ENCODE results near the gene CTXN1. TPM values are rescaled to one million over a fixed set of nuclear protein-coding genes. Genes with fewer than 3 reads are reported as not detected.

Gene CTXN1
- total and polyA plus RNA-seq, 2 experiments from 2014 or later = 5.2 to 14.5 TPM

GRCh38 chr19:7874897-7875273 lies 51.0 kb downstream of the CTXN1 start:
- Histone ChIP-seq H3K9me2 (replicated peaks; ENCODE audit: insufficient read depth) (no peaks in the 10 kb centered on the region), H3K79me2 (no peaks in the 10 kb centered on the region), H4K20me1 (ENCODE audit: insufficient read depth, poor library complexity, severe bottlenecking) (no peaks in the 10 kb centered on the region), H3K4me1 (ENCODE audit: insufficient read depth) (peaks cover 4% of the 10 kb centered on the region), H3K9me3 (ENCODE audit: low read depth) (no peaks in the 10 kb centered on the region), H3K27ac (no peak overlapping the region), H2AFZ (peak overlapping the region; percentile 13), H3K27me3 (peaks cover 17% of the 10 kb centered on the region), H3K4me2 (peak overlapping the region; percentile 91), H3K4me3 (no peak overlapping the region), H3K36me3 (replicated peaks; ENCODE audit: insufficient read depth, low read depth) (no peaks in the 10 kb centered on the region)
- 56% methylated on average over 11 of the region's 12 CpGs for WGBS (ENCODE audit: low lambda C conversion rate, missing lambda C conversion rate)
- no peak for TF ChIP-seq EZH2phosphoT487 (IDR thresholded peaks at IDR 0.05; ENCODE audit: low read depth, severe bottlenecking, unreplicated experiment)
- TF ChIP-seq CTCF (IDR thresholded peaks at IDR 0.05; ENCODE audit: poor library complexity) = no peak
- no peak for DNase-seq (ENCODE audit: low spot score)

Other genes starting within 250 kb of the CTXN1 start
- gene MCEMP1, start 249.0 kb downstream of the CTXN1 start, total RNA-seq = not detected in 2 replicates
- not detected in 2 replicates for gene MCEMP1, start 249.0 kb downstream of the CTXN1 start, polyA plus RNA-seq
- 64.6 and 80.4 TPM in 2 replicates for gene TRAPPC5, start 245.3 kb downstream of the CTXN1 start, total RNA-seq
- gene TRAPPC5, start 245.3 kb downstream of the CTXN1 start, polyA plus RNA-seq = 175 and 187 TPM in 2 replicates
- gene FCER2, start 224.0 kb downstream of the CTXN1 start, total RNA-seq = not detected in 2 replicates
- not detected in 2 replicates for gene FCER2, start 224.0 kb downstream of the CTXN1 start, polyA plus RNA-seq
- gene CLEC4G, start 194.0 kb downstream of the CTXN1 start, total RNA-seq = not detected in 2 replicates
- gene CLEC4G, start 194.0 kb downstream of the CTXN1 start, polyA plus RNA-seq = not detected in 2 replicates
- gene CD209, start 178.6 kb downstream of the CTXN1 start, total RNA-seq = not detected in 2 replicates
- not detected in 2 replicates for gene CD209, start 178.6 kb downstream of the CTXN1 start, polyA plus RNA-seq
- gene CLEC4M, start 162.9 kb downstream of the CTXN1 start, total RNA-seq = 0.07 and 0.80 TPM in 2 replicates
- gene CLEC4M, start 162.9 kb downstream of the CTXN1 start, polyA plus RNA-seq = not detected in 2 replicates
- 10.7 and 12.4 TPM in 2 replicates for gene EVI5L, start 95.9 kb downstream of the CTXN1 start, total RNA-seq
- 11.5 and 13.1 TPM in 2 replicates for gene EVI5L, start 95.9 kb downstream of the CTXN1 start, polyA plus RNA-seq
- gene PRR36, start 51.7 kb downstream of the CTXN1 start, total RNA-seq = 0.40 and 1.00 TPM in 2 replicates
- 2.5 and 5.4 TPM in 2 replicates for gene PRR36, start 51.7 kb downstream of the CTXN1 start, polyA plus RNA-seq
- 1.8 and 4.5 TPM in 2 replicates for gene LRRC8E, start 37.6 kb downstream of the CTXN1 start, total RNA-seq
- 3.2 and 3.3 TPM in 2 replicates for gene LRRC8E, start 37.6 kb downstream of the CTXN1 start, polyA plus RNA-seq
- gene MAP2K7, start 22.3 kb downstream of the CTXN1 start, total RNA-seq = 13.6 and 13.8 TPM in 2 replicates
- gene MAP2K7, start 22.3 kb downstream of the CTXN1 start, polyA plus RNA-seq = 11.8 and 12.8 TPM in 2 replicates
- gene TGFBR3L, start 11.3 kb downstream of the CTXN1 start, total RNA-seq = 0.52 TPM in 1 of 2 replicates, not detected in the other
- gene TGFBR3L, start 11.3 kb downstream of the CTXN1 start, polyA plus RNA-seq = 3.3 and 8.5 TPM in 2 replicates
- gene SNAPC2, start 5.8 kb downstream of the CTXN1 start, total RNA-seq = 6.5 and 11.8 TPM in 2 replicates
- 17.5 and 21.0 TPM in 2 replicates for gene SNAPC2, start 5.8 kb downstream of the CTXN1 start, polyA plus RNA-seq
- 52.0 and 61.7 TPM in 2 replicates for gene TIMM44, start 17.5 kb upstream of the CTXN1 start, total RNA-seq
- 40.7 and 54.9 TPM in 2 replicates for gene TIMM44, start 17.5 kb upstream of the CTXN1 start, polyA plus RNA-seq
- 57.7 and 59.5 TPM in 2 replicates for gene ELAVL1, start 79.5 kb upstream of the CTXN1 start, total RNA-seq
- 88.1 and 89.9 TPM in 2 replicates for gene ELAVL1, start 79.5 kb upstream of the CTXN1 start, polyA plus RNA-seq
- 1.2 TPM in 1 of 2 replicates, not detected in the other for gene CCL25, start 126.6 kb upstream of the CTXN1 start, total RNA-seq
- gene CCL25, start 126.6 kb upstream of the CTXN1 start, polyA plus RNA-seq = 2.1 TPM in 1 of 2 replicates, not detected in the other
- gene FBN3, start 223.5 kb upstream of the CTXN1 start, total RNA-seq = 9.4 and 11.5 TPM in 2 replicates
- 6.4 and 7.5 TPM in 2 replicates for gene FBN3, start 223.5 kb upstream of the CTXN1 start, polyA plus RNA-seq